Epithelial cell of esophagus (primary cell): ENCODE results near the gene TMEM44.

Source experiments
- DNase-seq: peaks from one replicate; pipeline ENCODE4 v3.0.0; 2010; ENCODE audit warnings: low read depth
- H3K4me3 ChIP-seq: 2 replicates; pipeline ENCODE4 v1.5.1; 2011; ENCODE audit warnings: mild to moderate bottlenecking, low read length, control low read depth
- CTCF ChIP-seq: IDR thresholded peaks from 2 replicates; pipeline ENCODE4 v1.5.1; 2011; ENCODE audit warnings: low read depth, mild to moderate bottlenecking, low read length, control low read depth, inconsistent platforms; ENCODE audit not compliant: insufficient read depth; ENCODE audit errors: missing control alignments

The TMEM44 gene

DNA sequence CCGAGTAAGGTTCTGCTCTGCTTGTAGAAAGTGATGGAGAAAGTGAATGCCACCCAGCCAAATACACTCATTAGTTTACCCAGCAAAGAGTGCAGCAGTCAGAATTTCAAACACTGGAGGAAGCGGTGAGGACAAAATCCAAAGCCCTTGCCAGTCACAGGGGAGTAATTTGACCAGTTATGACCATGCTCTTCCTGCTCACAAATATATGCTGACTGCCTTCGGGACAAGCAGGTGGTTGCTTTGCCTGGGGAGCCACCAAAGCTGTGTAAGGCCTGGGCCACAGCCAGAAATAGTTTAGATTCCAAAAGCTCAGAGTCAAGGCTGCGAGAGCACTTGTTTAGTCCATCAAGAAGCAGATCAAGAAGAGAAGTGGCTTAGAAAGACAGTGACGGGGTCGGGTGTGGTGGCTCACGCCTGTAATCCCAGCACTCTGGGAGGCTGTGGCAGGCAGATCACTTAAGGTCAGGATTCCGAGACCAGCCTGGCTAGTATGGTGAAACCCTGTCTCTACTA, 95.4 kb downstream of the TMEM44 start:
- peak; percentile 55 for DNase-seq
- TF ChIP-seq CTCF: no peak

More for the DNA sequence above, 95.4 kb downstream of the TMEM44 start:
- H3K4me3 ChIP-seq: no peak overlapping the region
